H9 (cell line): ENCODE results near the gene TH. TPM values are rescaled to one million over a fixed set of nuclear protein-coding genes. Genes with fewer than 3 reads are reported as not detected.
A peak's percentile ranks its signal among the peaks of the same experiment; 100 is the strongest.

Source experiments
- DNase-seq: peaks from one replicate; pipeline ENCODE4 v3.0.0-alpha.2; 2017
- H2AFZ ChIP-seq: one replicate; pipeline ENCODE4 v1.6.1; 2013; ENCODE audit warnings: mild to moderate bottlenecking, low read length, control low read depth, moderate library complexity
- H2AK5ac ChIP-seq: 2 replicates; pipeline ENCODE4 v1.6.1; 2013; ENCODE audit warnings: low read length, control low read depth, mixed read lengths; ENCODE audit not compliant: insufficient read length
- H2BK120ac ChIP-seq: one replicate; pipeline ENCODE4 v1.6.1; 2013; ENCODE audit warnings: low read depth, mild to moderate bottlenecking, low read length, control low read depth, inconsistent platforms; ENCODE audit not compliant: poor library complexity, severe bottlenecking
- H2BK12ac ChIP-seq: 2 replicates; pipeline ENCODE4 v1.6.1; 2013; ENCODE audit warnings: low read length, control low read depth, mixed read lengths, low read depth; ENCODE audit not compliant: insufficient read length
- H2BK15ac ChIP-seq: 2 replicates; pipeline ENCODE4 v1.6.1; 2013; ENCODE audit warnings: low read depth, low read length, control low read depth
- H2BK20ac ChIP-seq: one replicate; pipeline ENCODE4 v1.6.1; 2013; ENCODE audit warnings: low read depth, mild to moderate bottlenecking, low read length, control low read depth, inconsistent platforms; ENCODE audit not compliant: poor library complexity, severe bottlenecking
- H2BK5ac ChIP-seq: 2 replicates; pipeline ENCODE4 v1.6.1; 2013; ENCODE audit warnings: low read length, control low read depth, mixed read lengths; ENCODE audit not compliant: insufficient read length
- H3K14ac ChIP-seq: 2 replicates; pipeline ENCODE4 v1.6.1; 2013; ENCODE audit warnings: low read length, control low read depth; ENCODE audit not compliant: insufficient read depth
- H3K18ac ChIP-seq: 2 replicates; pipeline ENCODE4 v1.6.1; 2013; ENCODE audit warnings: low read depth, mild to moderate bottlenecking, mixed read lengths, low read length, control low read depth; ENCODE audit not compliant: insufficient read length
- H3K23ac ChIP-seq: 2 replicates; pipeline ENCODE4 v1.6.1; 2013; ENCODE audit warnings: low read length, control low read depth, mixed read lengths, low read depth; ENCODE audit not compliant: insufficient read length
- H3K23me2 ChIP-seq: 2 replicates; pipeline ENCODE4 v1.6.1; 2013; ENCODE audit warnings: low read depth, mild to moderate bottlenecking, mixed read lengths, low read length, control low read depth; ENCODE audit not compliant: insufficient read length, poor library complexity, severe bottlenecking
- H3K27ac ChIP-seq: 2 replicates; pipeline ENCODE4 v1.5.1; 2013; ENCODE audit warnings: low read length, control low read depth, mixed read lengths, low read depth; ENCODE audit not compliant: insufficient read length
- H3K27me3 ChIP-seq: 2 replicates; pipeline ENCODE4 v1.6.1; 2013; ENCODE audit warnings: low read length, control low read depth, inconsistent platforms; ENCODE audit not compliant: insufficient read depth
- H3K4ac ChIP-seq: 2 replicates; pipeline ENCODE4 v1.6.1; 2013; ENCODE audit warnings: low read depth, mild to moderate bottlenecking, control low read depth, inconsistent platforms, low read length, moderate library complexity
- H3K4me1 ChIP-seq: 2 replicates; pipeline ENCODE4 v1.6.1; 2013; ENCODE audit warnings: low read length, control low read depth, inconsistent platforms; ENCODE audit not compliant: insufficient read depth
- H3K4me2 ChIP-seq: 2 replicates; pipeline ENCODE4 v1.6.1; 2013; ENCODE audit warnings: low read length, control low read depth, mixed read lengths; ENCODE audit not compliant: insufficient read length, insufficient read depth
- H3K56ac ChIP-seq: 2 replicates; pipeline ENCODE4 v1.6.1; 2013; ENCODE audit warnings: low read depth, mild to moderate bottlenecking, mixed read lengths, low read length, control low read depth; ENCODE audit not compliant: insufficient read length
- H3K79me1 ChIP-seq: 2 replicates; pipeline ENCODE4 v1.6.1; 2013; ENCODE audit warnings: low read depth, mild to moderate bottlenecking, moderate library complexity, low read length, control low read depth, inconsistent platforms; ENCODE audit not compliant: insufficient read depth, poor library complexity, severe bottlenecking
- H3K79me2 ChIP-seq: 2 replicates; pipeline ENCODE4 v1.6.1; 2013; ENCODE audit warnings: low read length, control low read depth, inconsistent platforms; ENCODE audit not compliant: insufficient read depth
- H3K9ac ChIP-seq: 2 replicates; pipeline ENCODE4 v1.6.1; 2013; ENCODE audit warnings: low read length, control low read depth, mixed read lengths; ENCODE audit not compliant: insufficient read length; ENCODE audit errors: extremely low read depth
- H3K9me3 ChIP-seq: one replicate; pipeline ENCODE4 v1.6.1; 2013; ENCODE audit warnings: low read depth, low read length, inconsistent platforms; ENCODE audit not compliant: control insufficient read depth
- H3T11ph ChIP-seq: one replicate; pipeline ENCODE4 v1.6.1; 2013; ENCODE audit warnings: mild to moderate bottlenecking, low read length, control low read depth, inconsistent platforms
- H4K20me1 ChIP-seq: one replicate; pipeline ENCODE4 v1.6.1; 2013; ENCODE audit not compliant: control insufficient read depth, insufficient read length, insufficient read depth
- H4K5ac ChIP-seq: 2 replicates; pipeline ENCODE4 v1.6.1; 2013; ENCODE audit warnings: low read depth, mild to moderate bottlenecking, mixed read lengths, low read length, control low read depth; ENCODE audit not compliant: insufficient read length
- H4K8ac ChIP-seq: replicated peaks from 2 replicates; pipeline ENCODE4 v1.6.1; 2013; ENCODE audit warnings: low read length, control low read depth, mixed read lengths, low read depth; ENCODE audit not compliant: insufficient read length
- H4K91ac ChIP-seq: 2 replicates; pipeline ENCODE4 v1.6.1; 2013; ENCODE audit warnings: low read depth, mild to moderate bottlenecking, moderate library complexity, mixed read lengths, low read length, control low read depth; ENCODE audit not compliant: insufficient read length
- H3K27ac Mint-ChIP-seq, 3 experiments: 2 replicates in 2 of 3; 3 replicates in 1 of 3; pipeline ENCODE4 v1.8.0; 2020 to 2021; ENCODE audit warnings: mixed read lengths in 3 of 3, mild to moderate bottlenecking in 1 of 3, moderate library complexity in 1 of 3
- H3K27me3 Mint-ChIP-seq: 2 replicates; pipeline ENCODE4 v1.8.0; 2021; ENCODE audit warnings: low read depth, mild to moderate bottlenecking, moderate library complexity, mixed read lengths
- H3K36me3 Mint-ChIP-seq, 3 experiments: 2 replicates in 2 of 3; 3 replicates in 1 of 3; pipeline ENCODE4 v1.8.0; 2020 to 2021; ENCODE audit warnings: low read depth in 3 of 3, mixed read lengths in 3 of 3; ENCODE audit not compliant: insufficient read depth in 1 of 3
- H3K4me1 Mint-ChIP-seq, 2 experiments: 2 replicates each; pipeline ENCODE4 v1.8.0; 2020; ENCODE audit warnings: mixed read lengths in 2 of 2
- H3K4me3 Mint-ChIP-seq, 2 experiments: 2 replicates in 1 of 2; 3 replicates in 1 of 2; pipeline ENCODE4 v1.8.0; 2020 to 2021; ENCODE audit warnings: mild to moderate bottlenecking in 2 of 2, mixed read lengths in 2 of 2, moderate library complexity in 1 of 2
- H3K9me3 Mint-ChIP-seq, 2 experiments: 2 replicates in 1 of 2; 3 replicates in 1 of 2; pipeline ENCODE4 v1.8.0; 2020; ENCODE audit warnings: mild to moderate bottlenecking in 2 of 2, mixed read lengths in 2 of 2, moderate library complexity in 1 of 2
- WGBS: extraction: QIAGEN DNeasy Blood & Tissue Kit; methylation state at CpG from one replicate; pipeline ENCODE4 v1.1.7; 2013; ENCODE audit warnings: missing lambda C conversion rate, low lambda C conversion rate, mixed read lengths; ENCODE audit not compliant: insufficient read length; ENCODE audit errors: extremely low coverage; 5-methylcytosine and 5-hydroxymethylcytosine counted together
- total RNA-seq: library from RNA; stranded (reverse); gene quantifications from 2 replicates; pipeline ENCODE4 v1.2.1, GENCODE V29; 2021
- TF ChIP-seq, protein P1 (sequence below): fragments of 200-600 bp; sonication (generic); conservative IDR thresholded peaks from 3 replicates; pipeline ENCODE4 v1.8.0; 2021; ENCODE audit warnings: antibody characterized with exemption, mild to moderate bottlenecking

TH gene
- total RNA-seq, 1 experiment from 2014 or later, result not detected

DNA sequence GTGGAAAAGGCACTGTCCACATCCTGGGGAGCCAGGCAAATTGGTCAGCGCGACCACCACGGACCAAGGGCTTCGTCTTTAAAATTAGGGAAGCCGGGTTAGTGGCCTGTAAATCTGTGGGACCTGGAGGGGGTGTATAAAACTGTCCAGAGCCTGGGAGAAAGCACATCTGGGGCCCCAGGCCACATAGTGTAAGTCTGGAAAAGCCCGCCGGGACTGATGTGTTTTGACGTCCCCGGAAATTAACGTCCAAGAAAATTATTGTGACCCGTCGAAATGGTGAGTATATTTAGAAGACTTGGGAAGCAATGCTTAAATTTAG lies 28.2 kb downstream of the TH start:
- H3K4me3 Mint-ChIP-seq, result peak overlapping the region in 1 of 2 experiments; percentile 62; a peak in 3 of 5 replicates
- H3K79me2 ChIP-seq, result no peaks in the 10 kb centered on the region
- no CpG with 5 or more reads among the region's 12 CpGs for WGBS

More for the DNA sequence above, 28.2 kb downstream of the TH start:
- Histone ChIP-seq H3K4ac (no peak overlapping the region), H3K23me2 (peaks cover under 1% of the 10 kb centered on the region), H3K4me1 (no peaks in the 10 kb centered on the region), H2BK12ac (no peak overlapping the region), H3K18ac (no peak overlapping the region), H3K9me3 (no peaks in the 10 kb centered on the region), H3K27ac (no peak overlapping the region), H3K4me2 (peak overlapping the region; percentile 25), H3K9ac (no peak overlapping the region), H3K79me1 (no peaks in the 10 kb centered on the region), H4K5ac (no peak overlapping the region), H3K14ac (no peak overlapping the region), H2AFZ (no peak overlapping the region), H2BK120ac (no peak overlapping the region), H2AK5ac (no peak overlapping the region), H3K27me3 (peaks cover 80% of the 10 kb centered on the region), H3K23ac (no peak overlapping the region), H4K8ac (no peak overlapping the region), H3K56ac (no peak overlapping the region), H4K20me1 (peaks cover 2% of the 10 kb centered on the region), H4K91ac (no peak overlapping the region), H2BK5ac (no peak overlapping the region), H2BK15ac (no peak overlapping the region), H2BK20ac (no peak overlapping the region), H3T11ph (no peak overlapping the region)
- TF ChIP-seq, protein P1, sequence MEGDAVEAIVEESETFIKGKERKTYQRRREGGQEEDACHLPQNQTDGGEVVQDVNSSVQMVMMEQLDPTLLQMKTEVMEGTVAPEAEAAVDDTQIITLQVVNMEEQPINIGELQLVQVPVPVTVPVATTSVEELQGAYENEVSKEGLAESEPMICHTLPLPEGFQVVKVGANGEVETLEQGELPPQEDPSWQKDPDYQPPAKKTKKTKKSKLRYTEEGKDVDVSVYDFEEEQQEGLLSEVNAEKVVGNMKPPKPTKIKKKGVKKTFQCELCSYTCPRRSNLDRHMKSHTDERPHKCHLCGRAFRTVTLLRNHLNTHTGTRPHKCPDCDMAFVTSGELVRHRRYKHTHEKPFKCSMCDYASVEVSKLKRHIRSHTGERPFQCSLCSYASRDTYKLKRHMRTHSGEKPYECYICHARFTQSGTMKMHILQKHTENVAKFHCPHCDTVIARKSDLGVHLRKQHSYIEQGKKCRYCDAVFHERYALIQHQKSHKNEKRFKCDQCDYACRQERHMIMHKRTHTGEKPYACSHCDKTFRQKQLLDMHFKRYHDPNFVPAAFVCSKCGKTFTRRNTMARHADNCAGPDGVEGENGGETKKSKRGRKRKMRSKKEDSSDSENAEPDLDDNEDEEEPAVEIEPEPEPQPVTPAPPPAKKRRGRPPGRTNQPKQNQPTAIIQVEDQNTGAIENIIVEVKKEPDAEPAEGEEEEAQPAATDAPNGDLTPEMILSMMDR, result no peak
- H3K4me1 Mint-ChIP-seq, result peaks cover 8 to 25% of the 10 kb centered on the region in 2 experiments; a peak in 3 of 4 replicates
- H3K36me3 Mint-ChIP-seq, result no peaks in the 10 kb centered on the region; a peak in 1 of 7 replicates
- H3K27me3 Mint-ChIP-seq, result peaks cover 94% of the 10 kb centered on the region
- H3K27ac Mint-ChIP-seq, result no peak overlapping the region
- DNase-seq, result no peak
- peaks cover 2 to 9% of the 10 kb centered on the region in 2 experiments; a peak in 3 of 5 replicates for H3K9me3 Mint-ChIP-seq
